NCI-H1694 (cell line): Measurements from ENCODE around the gene METTL25.

Experiments
- DNase-seq: peaks from one replicate; lab custom pipeline; 2025; lab: John Stamatoyannopoulos, UW

METTL25 gene

GRCh38 chr12:82407481-82407880 is 49.2 kb downstream of the METTL25 start:
- DNase-seq = no peak

DNA sequence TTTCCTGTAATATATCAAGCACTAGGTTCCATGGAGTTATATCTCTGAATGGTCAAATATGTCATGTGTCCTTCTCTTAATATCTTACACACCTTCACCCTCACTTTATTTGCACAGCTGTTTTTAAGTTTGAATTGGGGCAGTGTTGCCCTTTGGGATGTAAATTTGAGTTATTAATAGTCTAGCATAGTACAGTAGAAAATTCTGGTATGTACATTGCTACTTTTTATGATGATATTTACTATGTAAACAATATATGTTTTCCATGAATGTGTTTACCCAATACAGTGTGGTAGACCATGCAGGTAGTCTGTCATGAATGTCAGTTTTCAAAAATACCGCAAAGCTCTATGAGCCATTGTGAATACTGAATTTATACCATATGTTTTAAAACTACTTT is 50.5 kb downstream of the METTL25 start:
- no peak for DNase-seq

GRCh38 chr12:82411546-82412230 is 53.4 kb downstream of the METTL25 start:
- no peak for DNase-seq

DNA sequence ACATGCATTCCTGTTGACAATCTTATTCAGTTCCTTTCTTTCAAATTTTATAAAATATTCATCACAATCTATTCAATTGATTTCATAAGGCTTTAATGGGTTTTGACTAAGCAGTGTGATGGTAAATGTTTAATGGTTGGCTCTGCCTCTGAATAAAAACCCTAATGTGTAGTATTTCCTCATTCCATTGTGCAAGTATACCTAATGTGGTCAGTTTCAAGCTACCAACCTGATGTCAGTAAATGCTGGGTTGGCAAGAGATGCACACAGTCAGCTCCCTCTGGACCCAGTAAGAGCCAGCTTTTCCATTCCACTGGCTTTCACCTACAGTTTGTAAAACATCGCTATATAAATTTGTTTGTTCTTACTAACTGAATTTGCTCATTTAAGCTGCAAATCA is 53.9 kb downstream of the METTL25 start:
- no peak for DNase-seq

- DNase-seq = no peak
Observed at GRCh38 chr12:82414044-82414443, 55.7 kb downstream of the METTL25 start.

- no peak for DNase-seq
Observed at GRCh38 chr12:82414926-82415325, 56.6 kb downstream of the METTL25 start.

DNA sequence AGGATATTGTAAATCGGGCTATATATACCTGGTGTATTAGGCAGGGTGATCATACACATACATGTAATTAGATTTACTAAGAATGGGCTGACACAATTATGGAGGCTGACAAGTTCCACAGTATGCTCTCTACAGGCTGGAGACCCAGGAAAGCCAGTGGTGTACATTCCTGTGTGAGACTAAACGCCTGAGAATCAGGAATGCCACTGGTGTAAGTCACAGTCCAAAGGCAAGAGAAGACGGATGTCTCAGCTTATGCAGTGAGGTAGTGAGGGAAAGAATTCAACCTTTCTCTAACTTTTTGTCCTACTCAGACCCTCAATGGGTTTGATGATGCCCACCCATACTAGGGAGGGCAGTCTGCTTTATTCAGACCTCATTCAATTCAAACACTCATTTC is 57.1 kb downstream of the METTL25 start:
- no peak for DNase-seq

DNA sequence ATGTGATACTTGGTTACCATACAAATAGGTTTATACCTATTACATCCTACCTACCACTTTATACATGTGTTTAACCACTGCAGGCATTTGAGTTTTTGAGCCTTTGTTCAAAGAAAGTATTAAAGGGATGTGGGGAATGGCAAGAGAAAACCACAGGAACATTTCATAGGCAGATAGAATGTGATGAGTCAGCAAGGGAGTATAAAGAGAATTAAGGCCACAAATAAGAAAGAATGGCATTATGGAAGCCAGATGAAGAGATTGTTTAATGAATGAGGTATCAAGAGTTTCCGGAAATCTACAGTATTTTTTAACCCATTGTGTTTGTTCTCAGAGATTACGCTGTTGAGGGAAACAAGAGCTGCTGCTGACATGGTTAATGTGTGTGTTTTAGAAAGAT is 66.9 kb downstream of the METTL25 start:
- no peak for DNase-seq

DNA sequence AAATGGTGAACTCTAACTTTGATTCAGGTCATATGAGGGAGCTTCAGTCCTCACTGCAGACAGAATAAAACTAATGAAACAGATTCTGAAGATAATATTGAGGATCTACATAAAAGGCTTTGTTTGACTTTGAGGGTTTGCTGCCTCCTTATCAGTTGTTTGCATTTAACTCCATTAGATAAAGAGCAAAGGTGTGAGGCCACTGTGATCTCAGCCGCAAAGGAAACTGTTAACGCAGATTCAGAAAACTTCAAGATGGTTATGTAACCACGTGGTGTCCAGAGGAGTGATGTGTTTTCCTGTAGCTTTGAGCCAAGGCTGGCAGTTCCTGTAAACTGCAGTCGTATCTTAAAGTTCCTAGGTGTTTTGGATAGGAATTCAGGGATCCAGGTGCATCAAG is 67.8 kb downstream of the METTL25 start:
- no peak for DNase-seq

- no peak for DNase-seq
Observed at GRCh38 chr12:82426586-82426985, 68.3 kb downstream of the METTL25 start.

DNA sequence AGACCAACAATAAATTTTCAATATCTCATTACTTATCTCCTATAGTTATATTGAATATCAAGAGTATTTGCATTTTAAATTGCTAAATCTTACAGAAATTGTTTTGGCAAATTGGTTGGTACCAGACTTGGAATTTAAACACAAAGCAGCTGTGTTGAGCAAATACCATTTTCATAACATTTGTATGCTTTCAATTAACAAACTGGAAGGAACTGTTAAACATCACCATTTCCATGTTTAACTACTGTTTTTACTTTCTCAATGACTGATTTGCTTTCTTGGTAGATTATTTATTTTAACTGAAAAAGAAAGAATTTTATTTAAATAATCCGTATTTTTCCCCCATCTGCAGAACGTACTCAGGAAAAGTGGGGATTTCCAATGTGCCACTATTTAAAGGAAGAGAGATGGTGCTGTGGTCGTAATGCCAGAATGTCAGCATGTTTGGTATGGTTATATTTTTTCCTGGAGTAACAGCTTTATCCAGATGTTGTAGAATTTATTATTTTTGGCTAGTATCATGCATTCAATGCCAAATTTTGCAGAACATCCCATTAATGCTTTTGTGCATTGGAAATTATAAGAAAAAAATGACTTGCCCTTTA is 72.3 kb downstream of the METTL25 start:
- DNase-seq = no peak

DNA sequence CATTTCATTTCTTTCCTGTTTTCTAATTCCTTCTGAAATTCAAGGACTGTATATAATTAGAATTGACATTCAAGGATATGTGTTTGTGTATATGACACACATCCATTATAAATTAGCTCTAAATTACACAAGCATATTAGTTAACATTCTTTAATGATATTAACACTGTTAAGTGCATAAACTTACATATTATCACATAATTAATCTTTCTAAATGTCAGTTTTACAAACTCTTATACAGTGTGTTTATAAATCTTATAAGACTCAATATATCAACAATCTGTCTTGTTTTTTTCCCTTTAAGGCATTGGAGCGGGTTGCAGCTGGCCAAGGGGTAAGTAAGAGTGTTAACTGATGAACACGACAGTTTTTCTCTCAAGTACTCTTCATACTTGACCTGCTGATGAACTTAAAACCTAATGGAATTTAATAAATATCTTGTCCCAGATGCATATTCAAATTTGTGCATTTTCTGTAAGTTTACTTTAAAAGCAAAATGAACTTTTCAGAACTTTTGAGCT is 76.1 kb downstream of the METTL25 start:
- DNase-seq = no peak

DNA sequence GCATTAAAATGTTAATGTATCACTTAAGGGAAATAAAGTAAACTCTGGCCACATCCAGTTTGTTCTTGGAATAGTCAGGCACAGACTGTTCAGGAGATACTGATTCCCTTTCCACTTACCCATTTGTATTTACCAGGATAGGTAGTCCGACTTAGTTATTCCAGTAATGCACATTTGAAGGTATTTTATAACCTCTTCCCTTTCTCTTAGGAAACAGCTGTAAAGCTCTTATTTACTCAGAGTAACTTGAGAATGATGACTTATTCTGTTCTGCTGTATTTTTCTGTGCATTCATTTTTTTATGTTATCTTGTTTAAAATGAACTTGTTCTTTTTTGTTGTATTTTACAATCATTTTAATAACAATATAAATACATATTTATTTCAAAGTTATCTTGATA is 78.0 kb downstream of the METTL25 start:
- no peak for DNase-seq

- DNase-seq = no peak
Observed at GRCh38 chr12:82437744-82438143, 79.4 kb downstream of the METTL25 start.

- no peak for DNase-seq
Observed at GRCh38 chr12:82438356-82438755, 80.0 kb downstream of the METTL25 start.

- DNase-seq = no peak
Observed at GRCh38 chr12:82440885-82441284, 82.6 kb downstream of the METTL25 start.

DNA sequence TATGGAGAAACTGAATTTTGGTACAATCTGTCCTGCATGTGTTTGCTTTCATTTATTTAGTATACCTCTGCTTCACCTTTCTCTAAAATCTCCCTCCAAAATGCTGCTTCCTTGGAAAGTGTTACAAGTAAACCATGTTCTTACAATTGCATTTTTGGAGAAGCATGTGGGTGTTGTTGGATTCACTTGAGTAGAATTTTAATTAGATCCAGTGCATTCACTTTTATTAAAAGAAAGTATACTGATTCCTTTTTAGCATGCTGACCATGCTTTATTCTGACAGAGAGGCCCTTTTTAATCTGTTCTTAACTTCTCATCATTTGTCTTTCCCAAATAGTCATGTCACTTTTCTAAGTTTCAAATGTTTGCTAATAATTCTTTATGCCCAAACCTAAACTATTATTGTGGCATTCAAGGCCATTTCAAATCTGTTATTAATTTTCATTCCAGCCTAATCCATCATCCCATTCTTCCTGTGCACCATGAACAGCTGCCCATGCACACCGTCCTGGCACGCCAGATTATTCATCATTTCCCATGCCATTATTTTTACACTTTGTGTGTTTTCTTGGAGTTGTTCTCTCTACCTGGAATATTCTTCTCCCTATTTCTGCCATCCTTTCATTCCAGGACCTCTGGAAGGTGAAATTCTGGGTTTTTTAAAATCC is 90.7 kb downstream of the METTL25 start:
- DNase-seq = no peak

DNA sequence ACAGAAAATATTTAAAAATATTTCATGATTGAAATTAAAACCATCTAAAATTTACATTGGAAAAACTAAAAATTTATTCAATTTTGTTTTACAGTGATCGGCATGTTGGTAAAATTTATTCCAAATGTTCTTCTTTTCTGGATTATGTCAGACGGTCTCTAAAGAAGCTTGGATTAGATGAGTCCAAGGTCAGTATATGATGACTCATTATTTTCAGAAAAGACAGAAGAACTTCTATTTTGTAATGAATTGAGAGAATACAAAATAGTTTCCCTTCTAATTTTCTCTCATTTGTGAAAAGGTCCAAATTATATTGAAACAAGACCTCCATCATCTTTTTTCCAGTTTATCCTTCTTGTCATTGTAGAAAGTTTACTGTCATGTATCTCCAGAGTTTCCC is 98.3 kb downstream of the METTL25 start:
- DNase-seq = no peak

- no peak for DNase-seq
Observed at GRCh38 chr12:82458101-82458500, 99.8 kb downstream of the METTL25 start.

DNA sequence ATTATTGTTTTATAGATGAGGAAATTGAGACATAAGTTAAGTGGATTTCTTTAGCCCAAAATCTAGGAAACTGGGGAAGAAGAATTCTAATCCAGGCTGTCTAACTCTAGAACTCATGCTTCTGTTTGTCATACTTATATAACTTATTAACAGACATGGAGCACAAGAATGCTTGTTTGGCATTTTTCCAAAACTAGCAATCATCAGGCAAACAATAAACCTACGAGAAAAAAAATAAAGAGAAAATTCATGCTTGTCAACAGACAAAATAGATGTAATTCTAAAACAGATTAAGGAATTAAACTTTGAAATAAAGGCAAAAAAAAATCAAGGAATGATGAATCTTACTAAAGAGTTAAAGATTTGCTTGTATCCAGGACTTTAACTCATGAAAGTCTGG is 103.1 kb downstream of the METTL25 start:
- no peak for DNase-seq

GRCh38 chr12:82461836-82462235 is 103.5 kb downstream of the METTL25 start:
- DNase-seq = no peak

DNA sequence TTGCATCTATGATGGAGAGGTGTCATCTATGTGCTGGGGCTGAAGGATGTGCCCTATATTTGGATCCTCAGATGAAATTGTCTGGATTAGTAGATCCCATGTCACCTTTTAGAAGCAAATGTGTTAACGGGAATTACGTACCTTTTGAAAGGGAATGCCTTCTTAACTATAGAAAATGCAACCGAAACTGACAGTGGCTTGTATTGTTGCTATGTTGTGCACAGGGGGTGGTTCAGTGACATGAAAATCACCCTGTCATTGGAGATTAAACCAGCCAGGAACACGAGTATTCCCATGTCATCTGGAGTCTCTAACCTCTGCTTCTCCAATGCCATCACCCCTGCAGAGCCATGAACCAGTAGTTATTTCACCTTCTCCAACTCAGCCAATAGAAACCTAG is 110.2 kb downstream of the METTL25 start:
- no peak for DNase-seq

DNA sequence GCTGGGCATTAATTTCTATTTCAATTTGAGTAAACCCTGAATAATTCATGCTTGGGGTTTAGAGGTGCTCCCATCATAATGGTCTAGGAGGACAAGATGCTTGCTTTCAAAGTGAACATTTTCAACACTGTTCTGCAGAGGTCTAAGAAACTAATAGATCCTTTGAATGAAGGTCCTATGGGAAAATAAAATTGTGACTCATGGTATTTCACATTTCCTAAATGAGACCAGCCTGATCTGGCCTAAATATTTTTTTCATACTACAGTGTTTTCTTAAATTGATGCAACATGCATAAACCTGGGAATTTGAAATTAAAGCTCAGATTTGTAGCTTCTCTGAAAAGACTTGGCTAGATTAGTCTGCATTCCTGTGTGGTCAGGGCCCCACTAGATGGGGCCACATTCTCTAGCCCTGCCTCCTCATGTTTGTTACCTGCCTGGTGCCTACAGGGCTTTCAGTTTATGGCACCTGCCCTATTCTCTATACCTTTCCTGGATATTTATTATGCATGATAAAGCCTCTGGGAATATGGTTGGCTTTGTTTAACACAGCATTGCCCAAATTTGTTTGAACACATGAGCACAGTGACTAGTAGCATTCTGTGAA is 112.7 kb downstream of the METTL25 start:
- DNase-seq = no peak
